NK-92 (cell line): ENCODE measurements around the gene NOL7.
A peak's percentile ranks its signal among the peaks of the same experiment; 100 is the strongest.

Source experiments
- DNase-seq: peaks from one replicate; lab custom pipeline; 2025; ENCODE audit not compliant: unreplicated experiment; lab: John Stamatoyannopoulos, UW

The NOL7 gene

DNA sequence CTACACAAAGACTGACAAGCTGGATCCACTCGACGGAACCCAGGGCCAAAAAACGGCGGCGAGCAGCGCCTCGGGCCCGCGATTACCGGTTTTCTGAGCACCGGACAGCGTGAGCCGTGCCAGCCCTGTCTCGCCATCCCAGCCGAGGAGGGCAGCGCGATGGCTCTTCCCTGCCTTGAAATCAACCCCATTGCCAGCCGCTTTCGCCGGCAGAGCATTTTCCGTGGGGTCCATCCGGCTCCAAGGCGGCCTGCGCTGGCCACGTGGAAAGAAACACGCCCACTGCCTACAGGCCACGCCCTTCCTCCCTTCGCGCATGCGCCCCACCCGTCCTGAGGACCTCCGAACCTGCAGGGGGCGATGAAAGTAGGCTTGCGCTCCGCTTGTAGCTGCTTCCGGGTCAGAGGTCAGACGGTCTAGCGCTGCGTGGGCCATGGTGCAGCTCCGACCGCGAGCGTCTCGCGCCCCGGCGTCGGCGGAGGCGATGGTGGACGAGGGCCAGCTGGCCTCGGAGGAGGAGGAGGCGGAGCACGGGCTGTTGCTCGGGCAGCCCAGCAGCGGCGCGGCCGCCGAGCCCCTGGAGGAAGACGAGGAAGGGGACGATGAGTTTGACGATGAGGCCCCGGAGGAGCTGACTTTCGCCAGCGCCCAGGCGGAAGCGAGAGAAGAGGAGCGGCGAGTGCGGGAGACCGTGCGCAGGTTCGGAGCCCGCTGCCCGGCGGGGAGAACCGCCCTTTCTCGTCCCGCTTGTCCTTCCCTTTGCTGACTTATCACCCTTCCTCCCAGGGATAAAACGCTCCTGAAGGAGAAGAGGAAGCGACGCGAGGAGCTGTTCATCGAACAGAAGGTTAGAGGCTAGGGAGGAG is at the start of gene NOL7:
Gene NOL7 (plus strand): TSS at position 410 of the 866 bp plus-strand sequence. CDS start 24 bp downstream, at position 434.
- DNase-seq: peak; percentile 92

DNA sequence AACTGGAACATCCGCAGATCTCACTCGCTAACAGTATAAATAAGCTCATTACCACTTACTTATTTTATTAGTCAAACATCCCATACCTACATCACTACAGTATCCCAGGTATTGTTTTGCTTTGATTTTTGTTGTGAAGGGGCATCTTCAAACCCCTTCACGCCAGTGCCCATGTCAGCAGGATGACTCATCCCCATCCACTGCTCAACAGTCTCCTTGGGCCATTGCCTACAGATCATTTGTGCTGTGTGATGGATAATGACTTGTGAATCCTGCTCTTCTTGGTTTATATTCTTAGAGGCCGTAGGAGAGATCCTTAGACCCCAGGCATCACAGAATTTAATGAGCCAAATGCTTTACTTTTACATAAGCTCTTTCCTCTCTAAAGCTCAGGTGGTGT is 49.2 kb upstream of the NOL7 start:
- DNase-seq: no peak

DNA sequence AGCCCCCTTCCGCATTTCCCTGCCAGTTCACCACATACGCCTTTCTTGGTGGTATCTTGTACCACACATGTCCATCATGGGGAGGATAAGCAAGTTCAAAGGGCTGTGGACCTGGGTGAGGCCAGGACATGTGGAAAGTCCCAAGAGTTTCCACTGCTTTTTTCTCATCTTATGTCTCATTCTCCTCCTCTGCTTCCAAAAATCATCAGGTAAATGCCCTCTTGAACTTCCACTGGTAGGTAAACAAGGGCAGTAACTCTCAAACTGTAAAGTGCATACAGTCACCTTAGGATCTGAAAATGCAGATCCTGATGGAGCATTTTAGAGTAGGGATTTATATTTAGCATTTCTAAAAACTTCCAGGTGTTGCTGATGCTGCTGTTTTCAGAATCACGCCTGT is 48.6 kb upstream of the NOL7 start:
- DNase-seq: no peak

DNA sequence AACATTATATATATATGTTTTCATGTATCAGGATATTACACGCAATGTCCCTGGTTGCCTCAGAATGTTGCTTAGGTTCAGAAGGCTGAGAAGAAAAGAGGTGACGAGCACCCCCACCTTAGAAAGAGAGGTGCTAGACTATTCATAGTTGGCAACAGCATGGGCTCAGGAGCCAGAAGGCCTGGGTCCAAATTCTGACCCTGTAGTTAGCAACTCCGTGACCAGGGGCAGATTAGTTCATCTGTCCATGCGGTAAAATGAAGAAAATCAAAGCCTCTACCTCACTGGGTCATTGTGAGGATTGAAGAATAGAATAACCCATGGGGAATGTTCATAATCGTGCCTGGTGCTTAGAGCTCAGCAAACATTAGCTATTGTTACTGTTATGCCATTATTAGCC is 46.2 kb upstream of the NOL7 start:
- no peak for DNase-seq

DNA sequence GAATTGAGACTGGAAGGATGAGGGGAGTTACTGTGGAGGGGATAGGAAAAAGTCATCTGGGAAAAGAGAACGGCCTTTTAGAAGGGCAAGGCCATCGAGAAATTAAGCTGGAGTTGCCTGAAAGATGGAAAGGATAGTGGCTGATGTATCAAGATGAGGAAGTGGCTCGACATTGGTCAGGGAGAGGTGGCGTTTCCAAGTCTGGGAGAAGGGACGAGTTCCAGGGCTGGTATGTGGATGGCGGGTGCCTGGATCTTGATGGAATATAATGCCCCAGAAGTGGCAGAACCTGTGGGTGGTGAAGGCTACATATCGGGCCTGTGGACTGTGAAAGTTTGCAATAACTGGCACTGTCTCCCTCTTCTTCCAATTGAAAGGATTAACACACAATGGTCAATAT is 42.9 kb upstream of the NOL7 start:
- DNase-seq: no peak

DNA sequence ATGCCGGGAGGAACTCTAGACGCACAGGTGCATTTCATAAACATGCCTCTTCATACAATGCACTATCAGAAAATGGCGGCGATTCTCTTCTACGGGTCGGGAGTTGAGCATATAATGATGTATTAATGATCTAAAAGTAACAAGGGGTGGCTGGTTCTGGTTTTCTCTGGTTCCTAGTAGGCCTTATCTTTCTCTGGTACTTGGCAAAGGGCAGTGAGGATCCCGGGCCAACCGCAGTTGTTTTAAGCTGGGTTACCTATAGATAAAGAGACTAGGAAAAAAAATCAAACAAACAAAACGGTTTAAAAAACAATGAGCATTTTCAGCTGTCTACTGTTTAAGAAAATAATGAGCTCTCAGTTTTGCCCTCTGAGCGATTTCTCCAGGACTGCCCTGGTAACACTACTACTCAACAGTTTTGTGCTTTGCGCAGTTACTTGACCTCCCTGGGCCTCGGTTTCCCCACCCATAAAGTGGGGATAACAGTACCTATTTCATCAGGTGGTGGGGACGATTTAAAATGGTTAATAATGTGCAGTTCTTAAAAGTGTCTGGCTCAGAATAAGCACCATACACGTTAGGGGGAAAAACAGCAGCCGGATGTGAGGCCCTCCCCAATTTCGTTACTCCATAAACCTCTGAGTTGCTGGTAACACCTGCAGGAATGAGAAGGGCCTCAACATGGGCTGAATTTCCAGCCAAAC is 42.0 kb upstream of the NOL7 start:
- DNase-seq: no peak

DNA sequence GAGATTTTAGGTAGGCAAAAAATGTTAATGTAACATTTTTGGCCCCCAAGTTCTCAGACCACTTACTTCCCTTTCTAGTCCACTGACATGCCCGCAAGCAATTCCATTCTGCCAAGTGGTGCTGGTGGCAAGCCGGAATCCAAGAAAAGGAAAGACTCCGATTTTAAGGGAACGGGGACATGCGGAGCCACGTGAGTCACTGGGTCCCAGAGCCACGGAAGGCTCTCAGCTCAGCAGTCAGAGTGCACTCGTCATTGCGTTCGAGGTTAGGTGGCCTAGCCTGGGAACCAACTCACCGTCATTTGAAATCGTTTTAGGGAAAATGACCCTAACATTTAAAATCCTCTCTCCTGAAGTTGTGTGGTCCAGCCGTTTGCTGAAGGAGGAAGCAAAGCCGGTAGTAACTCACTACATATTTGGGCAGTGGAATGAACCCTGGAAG is 41.4 kb upstream of the NOL7 start:
- DNase-seq: no peak

DNA sequence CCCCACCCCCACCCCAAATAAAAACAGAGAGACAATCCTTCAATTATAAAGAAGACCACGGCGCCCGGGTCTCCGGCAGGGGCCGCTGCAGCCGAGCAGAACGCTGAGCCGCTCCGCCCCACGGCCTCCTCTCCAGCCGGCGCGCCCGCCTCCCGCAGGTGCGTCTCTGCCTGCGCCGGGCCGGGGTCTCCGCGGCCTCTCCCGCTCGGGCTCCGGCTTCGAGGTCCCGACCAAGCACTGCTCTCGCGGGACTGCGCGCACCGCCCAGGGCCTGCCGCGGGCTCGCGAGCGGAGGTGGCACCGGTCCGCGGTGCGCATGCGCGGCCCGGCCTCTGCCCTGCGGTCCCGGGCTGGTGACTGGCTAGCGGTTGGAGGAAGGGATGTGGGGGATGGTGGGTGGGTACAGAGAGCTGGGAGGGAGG is 41.0 kb upstream of the NOL7 start:
- peak; percentile 68 for DNase-seq

DNA sequence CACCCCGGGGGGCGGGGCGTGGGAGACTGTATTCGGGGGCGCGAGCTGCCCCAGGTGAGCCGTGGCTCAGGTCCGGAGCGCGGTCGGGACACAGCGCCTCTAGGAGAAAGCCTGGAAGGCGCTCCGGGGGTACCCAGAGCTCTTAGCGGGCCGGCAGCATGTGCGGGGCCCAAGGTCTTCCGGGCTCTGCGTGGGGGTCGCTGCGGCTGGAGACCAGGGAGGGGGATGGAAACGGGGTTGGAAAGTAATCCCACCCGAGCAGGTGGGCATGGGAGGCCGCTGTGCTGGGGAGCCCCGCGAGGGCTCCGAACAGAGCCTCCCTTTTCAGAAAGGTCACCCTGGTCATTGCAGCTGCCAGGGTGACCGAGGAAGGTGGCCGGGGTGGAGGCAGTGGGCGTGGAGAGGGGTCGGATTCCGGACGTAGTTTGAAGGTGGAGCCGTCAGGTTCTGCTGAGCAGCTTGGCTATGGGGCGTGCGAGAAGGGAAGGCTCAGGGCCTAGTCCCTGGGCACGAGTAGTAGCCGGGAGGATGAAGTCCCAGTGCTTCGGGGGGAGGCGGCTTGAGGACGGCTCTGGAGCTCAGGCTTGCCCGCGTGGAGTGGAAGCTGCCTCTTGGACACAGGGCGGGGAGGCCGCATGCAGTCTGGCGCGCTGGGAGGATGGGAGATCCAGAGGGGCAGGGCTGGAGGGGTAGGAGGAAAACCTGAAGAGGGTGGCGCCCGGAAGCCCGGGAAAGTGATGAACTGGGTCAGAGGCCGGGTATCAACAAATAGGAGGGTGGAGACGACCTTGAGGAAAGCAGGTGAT is 40.4 kb upstream of the NOL7 start, which contains the start of gene SIRT5:
Gene SIRT5 (plus strand): TSS at position 31 of the 806 bp plus-strand sequence. CDS start 9,510 bp downstream, outside the sequence.
- no peak for DNase-seq

DNA sequence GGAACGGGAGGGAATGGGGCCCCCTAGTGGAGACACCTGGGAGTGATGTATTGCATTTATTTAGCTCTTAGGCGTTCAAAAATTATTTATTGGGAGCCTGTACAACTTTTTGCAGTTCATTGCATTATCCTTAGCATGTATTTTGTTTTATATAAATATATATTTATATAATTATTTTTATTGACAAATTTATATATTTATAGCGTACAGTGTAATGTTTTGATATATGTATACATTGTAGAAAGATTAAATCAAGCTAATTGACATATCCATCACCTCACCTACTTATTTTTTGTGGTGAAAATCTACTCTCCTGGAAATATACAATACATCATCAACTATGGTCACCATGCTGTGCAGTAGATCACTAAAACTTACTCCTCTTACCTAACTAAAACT is 39.8 kb upstream of the NOL7 start:
- no peak for DNase-seq

DNA sequence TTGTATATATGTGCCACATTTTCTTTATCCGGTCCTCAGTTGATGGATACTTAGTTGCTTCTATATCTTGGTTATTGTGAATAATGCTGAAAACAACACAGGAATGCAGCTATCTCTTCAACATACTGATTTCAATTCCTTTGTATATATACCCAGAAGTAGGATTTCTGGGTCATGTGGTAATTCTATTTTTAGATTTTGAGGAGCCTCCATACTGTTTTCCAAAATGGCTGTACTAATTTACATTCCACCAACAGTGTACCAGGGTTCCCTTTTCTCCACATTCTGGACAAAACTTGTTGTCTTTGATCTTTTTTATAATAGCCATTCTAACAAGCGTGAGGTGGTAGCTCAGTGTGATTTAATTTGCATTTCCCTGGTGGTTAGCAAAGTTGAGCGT is 39.1 kb upstream of the NOL7 start:
- DNase-seq: no peak

DNA sequence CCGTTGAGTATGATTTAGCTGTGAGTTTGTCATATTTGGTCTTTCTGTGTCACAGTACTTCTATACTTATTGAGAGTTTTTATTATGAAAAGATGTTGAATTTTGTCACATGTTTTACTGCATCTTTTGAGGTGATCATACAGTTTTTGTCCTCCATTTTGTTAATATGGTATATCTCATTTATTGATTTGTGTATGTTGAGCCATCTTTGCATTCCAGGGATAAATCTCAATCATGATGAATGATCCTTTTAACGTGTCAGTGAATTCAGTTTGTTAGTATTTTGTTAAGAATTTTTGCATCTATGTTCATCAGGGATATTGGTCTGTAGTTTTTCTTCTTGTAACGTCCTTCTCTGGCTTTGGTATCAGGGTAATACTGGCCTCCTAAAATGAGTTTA is 37.2 kb upstream of the NOL7 start:
- no peak for DNase-seq

DNA sequence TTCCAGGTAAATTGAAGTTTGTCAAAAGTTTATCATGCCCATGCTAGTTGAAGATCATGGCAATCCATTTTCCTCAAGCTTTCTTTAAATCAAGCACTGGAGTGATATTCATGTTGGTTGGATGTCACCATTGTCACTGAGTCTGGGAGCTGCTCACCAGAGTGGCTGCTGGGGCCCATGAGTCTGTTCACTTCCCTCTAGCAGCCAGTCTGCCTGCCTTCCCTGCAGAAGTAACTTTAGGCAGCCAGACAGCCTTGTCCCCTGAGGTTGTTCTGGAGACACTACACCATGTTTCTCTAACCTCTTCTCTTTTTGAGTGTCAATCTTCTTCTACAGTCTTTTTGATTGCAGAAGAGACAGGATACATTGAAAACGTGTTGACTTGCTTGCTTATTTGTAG is 35.2 kb upstream of the NOL7 start:
- DNase-seq: no peak

DNA sequence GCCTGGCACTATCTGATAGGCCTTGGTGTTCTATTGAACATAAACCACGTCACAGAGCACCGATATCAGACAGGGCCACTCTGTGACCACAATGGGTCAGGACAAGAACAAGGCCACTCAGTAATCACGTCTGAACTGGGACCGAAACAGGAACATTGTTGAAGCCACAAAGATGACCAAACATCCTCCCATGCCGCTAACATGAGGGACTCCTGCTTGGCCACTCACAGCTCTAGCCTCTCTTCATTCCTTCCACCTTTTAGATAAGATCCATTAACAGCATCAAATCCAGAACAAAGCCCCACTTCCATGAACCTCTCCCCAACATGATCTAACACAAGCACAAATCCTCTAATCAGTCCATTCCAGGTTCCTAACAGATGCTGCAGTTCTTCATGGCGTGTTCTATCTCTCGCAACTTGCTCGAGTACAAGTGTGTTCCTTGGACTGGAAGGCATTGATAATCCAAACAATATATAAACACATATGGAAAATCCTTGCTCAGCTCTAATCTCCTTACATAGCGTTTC is 33.4 kb upstream of the NOL7 start:
- no peak for DNase-seq

DNA sequence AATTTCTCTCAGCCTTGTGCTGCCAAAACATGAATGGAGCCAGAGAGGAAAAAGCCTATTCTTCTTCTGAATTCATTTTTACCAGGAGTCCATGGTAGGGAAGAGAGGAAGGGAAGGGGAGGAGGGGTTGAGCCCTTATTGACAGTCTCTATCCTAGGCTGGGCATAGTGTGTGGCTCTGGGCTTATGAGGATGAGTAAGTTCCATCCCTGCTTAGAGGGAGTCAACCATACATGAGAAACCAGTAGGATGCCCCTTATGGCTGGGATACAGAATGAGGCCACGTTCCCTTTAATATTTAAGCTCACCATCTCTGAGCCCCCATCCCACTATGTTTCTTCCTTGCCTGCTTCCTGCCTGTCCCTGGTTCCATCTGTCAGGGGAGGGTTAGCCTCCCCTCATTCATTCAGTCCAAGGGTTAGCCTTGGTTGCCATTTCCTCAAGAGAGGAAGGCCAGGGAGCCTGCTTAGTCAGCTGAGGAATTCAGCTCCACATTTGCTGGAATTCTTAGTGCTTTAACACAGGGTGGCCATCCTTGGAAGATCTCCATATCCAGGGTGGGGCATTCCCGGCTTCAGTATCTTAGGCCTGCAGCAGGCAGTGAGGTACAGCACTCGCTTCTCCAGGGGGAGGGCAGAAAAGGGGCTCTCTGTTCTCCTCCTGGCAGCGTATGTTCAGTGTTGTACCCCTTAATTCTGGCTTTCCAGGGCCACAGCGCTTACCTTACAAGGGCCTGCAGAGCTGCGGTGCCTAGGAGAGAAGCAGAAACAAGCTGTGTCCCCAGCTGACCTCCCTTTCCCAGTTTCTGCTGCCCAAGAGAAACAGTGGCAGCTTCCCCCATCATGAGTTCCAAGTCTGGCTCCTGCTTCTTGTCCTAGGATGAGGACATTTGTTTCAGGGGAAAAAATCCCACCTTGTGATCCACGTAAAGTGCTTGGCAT is 28.3 kb upstream of the NOL7 start:
- DNase-seq: no peak

DNA sequence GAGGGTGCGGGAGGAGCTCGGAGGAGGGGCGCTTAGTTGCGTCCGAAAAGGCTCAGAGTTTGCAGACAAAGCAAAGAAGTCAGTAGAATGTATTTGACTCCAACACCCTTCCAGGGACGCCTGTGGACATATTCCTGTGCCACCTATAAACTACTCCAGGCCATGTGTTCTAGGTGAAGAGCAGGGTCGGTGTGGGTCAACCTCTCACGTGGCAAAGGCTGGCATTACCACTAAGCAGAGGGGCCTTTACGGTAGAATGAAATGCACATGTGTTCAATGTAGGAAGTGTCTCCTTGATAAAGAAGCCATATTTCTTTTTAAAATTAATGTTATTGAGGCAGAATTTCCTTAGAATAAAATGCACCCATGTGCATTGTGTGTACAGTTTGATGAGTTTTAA is 25.3 kb upstream of the NOL7 start:
- DNase-seq: no peak

DNA sequence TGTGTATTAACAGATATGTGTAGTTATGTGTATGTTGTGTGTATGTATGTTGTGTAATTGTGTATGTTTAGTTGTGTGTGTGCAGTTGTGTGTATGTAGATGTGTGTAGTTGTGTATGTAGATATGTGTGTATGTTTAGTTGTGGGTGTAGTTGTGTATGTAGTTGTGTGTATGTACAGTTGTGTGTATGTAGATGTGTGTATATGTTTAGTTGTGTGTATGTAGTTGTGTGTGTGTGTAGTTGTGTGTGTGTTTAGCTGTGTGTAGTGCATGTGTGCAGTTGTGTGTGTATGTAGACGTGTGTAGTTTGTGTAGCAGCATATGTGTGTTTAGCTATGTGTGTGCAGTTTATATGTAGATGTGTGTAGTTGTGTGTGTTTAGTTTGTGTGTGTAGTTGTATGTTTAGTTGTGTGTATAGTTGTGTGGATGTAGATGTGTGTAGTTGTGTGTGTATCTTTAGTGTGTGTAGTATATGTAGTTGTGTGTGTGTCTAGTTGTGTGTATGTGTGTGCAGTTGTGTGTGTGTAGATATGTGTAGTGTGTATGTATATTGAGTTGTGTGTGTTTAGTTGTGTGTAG is 24.5 kb upstream of the NOL7 start:
- DNase-seq: no peak

DNA sequence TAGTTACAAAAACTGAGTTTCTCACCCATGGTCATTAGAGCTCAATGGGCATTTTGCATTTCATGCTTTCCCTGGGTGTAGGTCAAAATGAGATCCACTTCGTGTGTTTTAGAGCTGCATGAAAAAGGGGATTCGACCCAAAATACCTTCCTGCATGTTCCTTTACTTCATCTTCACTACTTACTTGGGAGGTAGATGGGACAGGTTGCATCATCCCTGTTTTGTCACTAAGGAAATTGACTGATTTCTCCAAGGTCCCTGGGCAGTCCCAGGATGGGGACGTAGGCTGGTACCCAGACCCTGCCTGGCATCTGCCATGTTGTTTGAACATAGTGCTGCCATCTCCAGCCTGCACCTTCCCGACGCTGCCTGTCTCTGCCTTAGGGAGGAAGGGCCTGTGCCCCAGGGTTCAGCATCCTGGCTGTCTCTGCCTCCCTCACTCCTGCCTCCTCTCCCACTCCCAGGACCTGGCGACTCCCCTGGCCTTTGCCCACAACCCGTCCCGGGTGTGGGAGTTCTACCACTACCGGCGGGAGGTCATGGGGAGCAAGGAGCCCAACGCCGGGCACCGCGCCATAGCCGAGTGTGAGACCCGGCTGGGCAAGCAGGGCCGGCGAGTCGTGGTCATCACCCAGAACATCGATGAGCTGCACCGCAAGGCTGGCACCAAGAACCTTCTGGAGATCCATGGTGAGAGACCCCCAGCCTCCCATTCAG is 23.8 kb upstream of the NOL7 start:
- no peak for DNase-seq

DNA sequence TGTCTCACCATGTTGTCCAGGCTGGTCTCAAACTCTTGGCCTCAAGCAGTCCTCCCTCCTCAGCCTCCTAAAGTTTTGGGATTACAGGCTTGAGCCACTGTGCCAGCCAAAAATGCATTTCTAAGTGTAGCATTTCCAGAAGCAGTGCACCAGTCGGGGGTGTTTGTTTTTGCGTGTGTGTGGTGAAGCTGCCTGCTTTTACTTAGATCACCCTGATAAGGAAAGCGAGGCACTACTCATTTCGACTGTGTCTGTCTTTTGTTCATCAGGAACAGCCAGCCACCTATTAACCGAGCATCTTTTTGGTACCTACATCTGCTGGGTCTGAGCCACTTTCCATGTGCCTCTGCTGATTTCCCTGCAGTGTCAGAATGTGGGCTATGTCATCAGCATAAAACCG is 22.0 kb upstream of the NOL7 start:
- no peak for DNase-seq
